Measurements from ENCODE around the gene ACOXL.

The ACOXL gene

DNA sequence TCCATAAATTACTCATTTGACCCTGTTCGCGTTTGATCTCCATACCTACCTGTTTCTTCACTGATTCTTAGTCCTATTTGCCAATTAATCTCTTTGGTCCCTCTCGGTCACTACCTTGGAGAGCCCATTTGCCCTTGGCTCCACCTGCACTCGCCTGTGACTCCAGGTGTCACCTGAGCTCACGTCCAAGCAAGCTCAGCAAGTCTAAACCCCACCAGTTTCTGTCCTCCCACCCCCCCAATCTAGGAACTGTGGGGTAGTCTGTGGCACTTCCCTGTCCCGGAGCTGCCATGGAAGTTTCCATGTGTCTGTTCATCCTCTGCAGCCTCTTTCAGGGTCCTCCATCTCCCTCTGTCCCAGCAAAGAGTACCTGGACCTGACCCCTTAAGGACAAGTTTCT, 320.2 kb downstream of the ACOXL start:
- no peak for DNase-seq (ENCODE audit: insufficient read length, low spot score)
- FAIRE-seq, result no peak
- no peak for TF ChIP-seq POLR2A (IDR thresholded peaks at IDR 0.05; ENCODE audit: low read depth, low read length)
- TF ChIP-seq POLR2AphosphoS5 (IDR thresholded peaks at IDR 0.05; ENCODE audit: low read depth, low read length), result no peak
- no peak for TF ChIP-seq SPI1 (IDR thresholded peaks at IDR 0.05; ENCODE audit: low read depth, low read length)
- no peak for TF ChIP-seq TAF1 (IDR thresholded peaks at IDR 0.05; ENCODE audit: low read depth, low read length)
- no peak for TF ChIP-seq PAX5 (IDR thresholded peaks at IDR 0.05; ENCODE audit: insufficient read depth, low read length, severe bottlenecking)

DNA sequence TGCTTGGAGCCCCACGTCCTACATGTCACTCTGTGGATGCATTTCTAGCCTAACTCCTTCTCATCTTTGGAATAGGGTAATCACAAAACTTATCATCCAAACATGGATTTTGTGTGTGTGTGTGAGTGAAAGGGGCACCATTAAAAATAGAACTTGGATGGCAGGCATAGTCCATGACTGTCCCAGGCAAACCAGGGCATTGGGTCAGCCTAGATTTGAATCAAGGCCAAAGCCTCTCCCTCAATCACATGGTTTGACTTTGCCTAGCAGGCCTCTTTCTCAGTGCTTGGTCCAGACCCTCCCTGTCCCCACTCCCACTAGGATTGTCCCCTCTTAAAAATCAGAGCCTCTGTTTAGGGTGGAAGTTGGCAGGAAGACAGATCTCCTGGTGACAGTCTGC, 320.9 kb downstream of the ACOXL start:
- DNase-seq (ENCODE audit: insufficient read length, low spot score) (no peak), FAIRE-seq (no peak)
- TF ChIP-seq PAX5 (IDR thresholded peaks at IDR 0.05; ENCODE audit: insufficient read depth, low read length, severe bottlenecking) (no peak), POLR2AphosphoS5 (IDR thresholded peaks at IDR 0.05; ENCODE audit: low read depth, low read length) (no peak), SPI1 (IDR thresholded peaks at IDR 0.05; ENCODE audit: low read depth, low read length) (no peak), TAF1 (IDR thresholded peaks at IDR 0.05; ENCODE audit: low read depth, low read length) (no peak), POLR2A (IDR thresholded peaks at IDR 0.05; ENCODE audit: low read depth, low read length) (no peak), POU2F2 (IDR thresholded peaks at IDR 0.05; ENCODE audit: low read depth, low read length) (no peak)

DNA sequence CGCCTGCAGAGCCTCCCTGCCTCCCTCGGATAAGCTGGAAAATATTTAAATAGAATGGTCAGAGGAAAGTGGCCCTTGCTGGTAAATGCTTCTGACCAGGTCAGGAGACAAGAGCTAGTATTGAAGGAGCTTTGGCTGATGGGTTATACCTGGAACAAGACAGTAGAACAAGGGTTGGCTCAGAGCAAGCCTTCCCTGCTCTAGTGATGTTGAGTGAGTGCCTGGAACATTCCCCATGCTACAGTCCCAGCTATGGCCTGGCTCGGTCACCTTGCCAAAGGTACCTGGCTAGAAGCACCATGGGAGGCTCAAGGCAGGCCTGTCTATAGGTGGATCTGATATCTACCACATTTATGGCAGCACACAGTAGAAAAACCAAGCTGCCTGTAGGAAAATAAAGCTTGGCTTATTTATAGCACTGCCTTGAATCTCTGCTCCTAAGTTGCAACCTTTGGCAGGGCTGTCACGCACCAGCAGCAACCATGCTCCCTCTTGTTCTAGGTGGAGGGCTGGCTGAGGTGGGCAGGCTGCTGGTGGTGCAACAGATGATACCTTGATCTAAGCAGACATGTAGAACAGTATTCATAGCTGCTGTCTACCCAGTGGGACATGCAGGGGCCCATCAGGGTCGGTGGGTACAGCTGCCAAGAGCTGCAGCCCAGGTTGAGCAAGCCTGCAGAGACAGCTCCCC, 321.6 kb downstream of the ACOXL start:
- FAIRE-seq, result no peak
- no peak for DNase-seq (ENCODE audit: insufficient read length, low spot score)
- TF ChIP-seq POU2F2 (IDR thresholded peaks at IDR 0.05; ENCODE audit: low read depth, low read length) (no peak), SPI1 (IDR thresholded peaks at IDR 0.05; ENCODE audit: low read depth, low read length) (no peak), TAF1 (IDR thresholded peaks at IDR 0.05; ENCODE audit: low read depth, low read length) (no peak), POLR2AphosphoS5 (IDR thresholded peaks at IDR 0.05; ENCODE audit: low read depth, low read length) (no peak), POLR2A (IDR thresholded peaks at IDR 0.05; ENCODE audit: low read depth, low read length) (no peak), PAX5 (IDR thresholded peaks at IDR 0.05; ENCODE audit: insufficient read depth, low read length, severe bottlenecking) (no peak)

DNA sequence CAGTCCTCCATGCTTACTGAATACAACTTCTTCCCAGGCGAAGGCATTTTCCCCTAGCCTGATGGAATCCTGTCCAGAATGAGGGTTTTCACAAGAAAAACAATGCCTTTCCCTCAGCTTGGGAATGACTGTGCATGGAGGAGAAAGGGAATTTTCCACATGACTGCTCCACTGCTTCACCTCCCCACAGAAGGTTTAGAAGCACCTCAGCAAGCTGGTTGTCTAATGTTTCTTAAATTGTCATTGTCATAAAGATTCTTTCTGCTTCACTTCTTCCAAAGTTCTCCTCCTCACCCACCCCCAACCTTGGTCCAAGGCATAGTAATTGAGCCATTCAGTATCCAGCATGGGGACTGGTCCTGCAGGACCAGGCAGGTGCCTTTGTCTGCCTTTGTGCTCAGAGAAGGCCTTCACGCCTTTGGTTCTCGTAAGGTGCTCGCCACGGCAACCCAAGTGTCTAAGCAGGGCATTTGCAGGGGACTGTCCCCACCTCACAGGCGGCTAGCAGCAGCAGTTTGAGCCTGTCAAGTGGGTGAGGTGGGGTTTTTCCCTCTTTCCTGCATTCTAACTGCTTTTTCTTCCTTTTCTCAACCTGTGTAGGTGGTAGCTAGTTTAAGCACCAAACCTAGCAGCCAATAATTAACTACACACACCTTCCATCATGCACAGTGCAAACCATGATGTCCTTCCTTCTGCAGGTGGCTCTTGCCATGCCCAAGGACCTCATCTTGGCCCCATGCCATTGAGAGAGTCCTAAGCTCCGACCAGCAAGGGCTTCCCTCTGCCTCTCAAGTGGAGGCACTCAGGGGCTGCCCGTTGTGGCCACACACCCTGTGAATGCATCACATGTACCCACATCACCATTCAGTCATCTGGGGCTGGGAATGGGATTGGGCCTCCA, 322.7 kb downstream of the ACOXL start:
- DNase-seq (ENCODE audit: insufficient read length, low spot score) (no peak), FAIRE-seq (no peak)
- TF ChIP-seq TAF1 (IDR thresholded peaks at IDR 0.05; ENCODE audit: low read depth, low read length) (no peak), POLR2AphosphoS5 (IDR thresholded peaks at IDR 0.05; ENCODE audit: low read depth, low read length) (no peak), POU2F2 (IDR thresholded peaks at IDR 0.05; ENCODE audit: low read depth, low read length) (0 out of 2 replicates have a peak, but pooled peaks have one; percentile 5), PAX5 (IDR thresholded peaks at IDR 0.05; ENCODE audit: insufficient read depth, low read length, severe bottlenecking) (no peak), POLR2A (IDR thresholded peaks at IDR 0.05; ENCODE audit: low read depth, low read length) (no peak)

DNA sequence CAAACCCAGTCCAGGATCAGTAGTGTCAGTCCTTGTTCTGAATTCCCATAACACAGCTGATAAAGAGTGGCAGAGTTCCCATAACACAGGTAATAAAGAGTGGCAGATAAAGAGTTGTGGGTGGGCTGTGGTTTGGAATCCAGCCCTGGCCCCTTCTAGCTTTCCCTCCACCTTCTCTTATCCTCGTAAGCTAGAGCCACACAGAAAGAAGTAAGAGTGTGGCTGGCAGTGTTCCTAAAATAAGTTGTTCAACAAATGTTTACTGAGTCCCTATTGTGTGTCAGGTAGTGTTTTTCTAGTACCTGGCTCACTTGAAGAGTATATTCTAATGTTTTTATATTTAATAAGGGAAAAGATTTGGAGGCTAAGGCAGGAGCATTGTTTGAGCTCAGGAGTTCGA, 323.4 kb downstream of the ACOXL start:
- no peak for FAIRE-seq
- DNase-seq (ENCODE audit: insufficient read length, low spot score), result no peak
- TF ChIP-seq POU2F2 (IDR thresholded peaks at IDR 0.05; ENCODE audit: low read depth, low read length) (no peak), PAX5 (IDR thresholded peaks at IDR 0.05; ENCODE audit: insufficient read depth, low read length, severe bottlenecking) (no peak), SPI1 (IDR thresholded peaks at IDR 0.05; ENCODE audit: low read depth, low read length) (no peak), POLR2AphosphoS5 (IDR thresholded peaks at IDR 0.05; ENCODE audit: low read depth, low read length) (no peak), TAF1 (IDR thresholded peaks at IDR 0.05; ENCODE audit: low read depth, low read length) (no peak), POLR2A (IDR thresholded peaks at IDR 0.05; ENCODE audit: low read depth, low read length) (no peak)

DNA sequence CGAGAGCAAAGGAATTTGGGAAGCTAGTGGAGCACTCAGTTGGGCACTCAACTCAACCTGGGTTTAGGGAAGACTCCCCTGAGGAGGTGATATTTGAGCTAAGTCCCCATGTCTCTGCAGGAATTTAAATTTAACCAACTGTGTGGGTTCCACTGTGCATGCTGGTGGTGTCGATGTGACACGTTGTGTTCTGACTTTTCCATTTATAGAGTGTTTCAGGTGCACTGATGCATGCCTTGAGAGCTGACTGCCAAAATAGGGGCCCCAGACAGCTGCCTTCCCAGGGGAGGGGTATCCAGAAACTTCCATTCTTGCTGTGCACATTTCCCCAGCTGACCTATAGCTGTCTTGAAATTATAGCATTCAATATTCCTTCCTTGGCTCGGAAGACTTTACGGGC, 324.7 kb downstream of the ACOXL start:
- DNase-seq (ENCODE audit: insufficient read length, low spot score) (no peak), FAIRE-seq (no peak)
- TF ChIP-seq PAX5 (IDR thresholded peaks at IDR 0.05; ENCODE audit: insufficient read depth, low read length, severe bottlenecking) (peak; percentile 51), POU2F2 (IDR thresholded peaks at IDR 0.05; ENCODE audit: low read depth, low read length) (peak; percentile 47; the same call in 1 of the 2 replicates), POLR2A (IDR thresholded peaks at IDR 0.05; ENCODE audit: low read depth, low read length) (no peak), SPI1 (IDR thresholded peaks at IDR 0.05; ENCODE audit: low read depth, low read length) (no peak), TAF1 (IDR thresholded peaks at IDR 0.05; ENCODE audit: low read depth, low read length) (no peak), POLR2AphosphoS5 (IDR thresholded peaks at IDR 0.05; ENCODE audit: low read depth, low read length) (no peak)

DNA sequence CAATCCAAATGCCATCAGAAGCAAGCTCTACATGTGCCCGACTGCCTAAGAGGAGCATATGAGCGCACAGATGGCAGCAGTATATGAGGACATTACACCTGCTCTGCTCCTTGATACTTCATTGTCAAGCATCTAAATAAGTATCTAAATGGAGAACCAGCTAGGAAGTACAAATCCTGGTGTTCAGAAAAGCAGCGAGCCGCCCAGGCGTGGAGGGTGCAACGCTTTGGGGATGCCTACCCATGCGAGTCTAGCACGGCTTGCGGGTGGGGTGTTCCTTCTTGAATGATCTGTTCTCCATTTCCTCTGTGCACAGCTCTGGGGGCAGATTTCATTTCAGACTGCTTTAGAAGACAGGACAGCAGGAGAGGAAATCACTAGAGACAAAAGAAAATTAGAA, 325.3 kb downstream of the ACOXL start:
- DNase-seq (ENCODE audit: insufficient read length, low spot score) (no peak), FAIRE-seq (no peak)
- TF ChIP-seq POLR2A (IDR thresholded peaks at IDR 0.05; ENCODE audit: low read depth, low read length) (no peak), POU2F2 (IDR thresholded peaks at IDR 0.05; ENCODE audit: low read depth, low read length) (no peak), SPI1 (IDR thresholded peaks at IDR 0.05; ENCODE audit: low read depth, low read length) (no peak), PAX5 (IDR thresholded peaks at IDR 0.05; ENCODE audit: insufficient read depth, low read length, severe bottlenecking) (no peak)

DNA sequence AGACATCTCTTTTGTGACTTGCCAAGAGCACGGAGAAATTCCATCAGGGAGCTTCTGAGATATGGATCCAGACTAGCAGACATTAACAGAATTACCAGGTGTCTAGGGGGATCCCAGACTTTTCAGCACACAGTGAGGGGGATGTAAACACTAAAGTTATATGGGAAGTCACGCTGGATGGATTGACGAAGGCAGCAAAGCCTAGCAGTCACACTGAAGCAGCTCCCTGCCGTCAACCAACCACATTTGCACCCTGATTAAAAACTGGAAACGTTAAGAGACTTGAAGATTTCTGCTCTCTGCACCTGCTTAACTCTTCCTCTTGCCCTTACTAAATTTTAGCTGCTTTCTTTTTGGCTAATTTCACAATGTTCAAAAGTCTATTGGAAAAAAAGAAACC, 325.9 kb downstream of the ACOXL start:
- DNase-seq (ENCODE audit: insufficient read length, low spot score) (no peak), FAIRE-seq (no peak)
- TF ChIP-seq PAX5 (IDR thresholded peaks at IDR 0.05; ENCODE audit: insufficient read depth, low read length, severe bottlenecking), result no peak
- no peak for TF ChIP-seq POLR2AphosphoS5 (IDR thresholded peaks at IDR 0.05; ENCODE audit: low read depth, low read length)
- TF ChIP-seq SPI1 (IDR thresholded peaks at IDR 0.05; ENCODE audit: low read depth, low read length), result no peak
- no peak for TF ChIP-seq POU2F2 (IDR thresholded peaks at IDR 0.05; ENCODE audit: low read depth, low read length)
- no peak for TF ChIP-seq TAF1 (IDR thresholded peaks at IDR 0.05; ENCODE audit: low read depth, low read length)
- TF ChIP-seq POLR2A (IDR thresholded peaks at IDR 0.05; ENCODE audit: low read depth, low read length), result no peak

DNA sequence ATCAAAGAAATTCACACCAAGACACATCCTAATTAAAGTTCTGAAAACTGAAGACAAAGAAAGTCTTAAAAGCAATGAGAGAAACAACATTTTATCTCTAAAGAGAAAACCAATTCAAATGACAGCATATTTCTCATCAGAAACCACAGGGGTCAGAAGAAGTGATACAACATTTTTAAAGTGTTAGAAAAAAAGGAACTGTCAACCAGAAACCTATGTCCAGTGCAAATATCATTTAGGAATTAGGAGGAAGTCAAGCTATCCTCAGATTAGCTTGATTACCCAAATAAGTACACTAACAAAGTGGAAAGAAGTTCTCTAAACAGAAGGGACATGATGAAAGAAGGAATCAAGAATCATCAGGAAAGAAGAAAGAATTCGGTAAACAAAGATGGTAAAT, 328.8 kb downstream of the ACOXL start:
- DNase-seq (ENCODE audit: insufficient read length, low spot score) (no peak), FAIRE-seq (no peak)
- TF ChIP-seq TAF1 (IDR thresholded peaks at IDR 0.05; ENCODE audit: low read depth, low read length) (no peak), SPI1 (IDR thresholded peaks at IDR 0.05; ENCODE audit: low read depth, low read length) (no peak), POLR2AphosphoS5 (IDR thresholded peaks at IDR 0.05; ENCODE audit: low read depth, low read length) (no peak), POU2F2 (IDR thresholded peaks at IDR 0.05; ENCODE audit: low read depth, low read length) (no peak)
